GM21737 (cell line): ENCODE data around the gene HS6ST3.

ENCODE experiments used
- ATAC-seq: cut with Tn5 transposase; IDR thresholded peaks from one replicate; pipeline ENCODE4 v1.9.1; 2021; ENCODE audit warnings: mild to moderate bottlenecking, moderate library complexity; ENCODE audit not compliant: unreplicated experiment

Gene HS6ST3

DNA sequence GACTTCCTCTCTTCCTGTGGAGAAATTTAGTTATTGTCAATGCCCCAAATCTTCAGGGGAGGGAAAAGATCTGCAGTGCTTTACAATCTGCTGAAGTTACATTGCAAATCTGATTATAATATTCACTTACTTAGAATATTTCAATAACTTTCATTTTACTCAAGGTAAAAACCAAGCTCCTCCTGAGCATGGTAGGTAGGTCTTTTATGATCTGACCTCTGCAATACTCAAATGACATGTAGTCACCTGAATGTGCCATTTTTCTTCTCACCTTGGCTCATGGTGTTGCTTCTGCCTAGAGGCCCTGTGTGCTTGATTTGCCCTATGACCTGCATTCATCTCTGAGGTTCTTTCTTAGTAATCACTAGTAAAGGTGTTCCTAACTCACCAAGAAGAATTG lies 331.4 kb downstream of the HS6ST3 start:
- no peak for ATAC-seq

DNA sequence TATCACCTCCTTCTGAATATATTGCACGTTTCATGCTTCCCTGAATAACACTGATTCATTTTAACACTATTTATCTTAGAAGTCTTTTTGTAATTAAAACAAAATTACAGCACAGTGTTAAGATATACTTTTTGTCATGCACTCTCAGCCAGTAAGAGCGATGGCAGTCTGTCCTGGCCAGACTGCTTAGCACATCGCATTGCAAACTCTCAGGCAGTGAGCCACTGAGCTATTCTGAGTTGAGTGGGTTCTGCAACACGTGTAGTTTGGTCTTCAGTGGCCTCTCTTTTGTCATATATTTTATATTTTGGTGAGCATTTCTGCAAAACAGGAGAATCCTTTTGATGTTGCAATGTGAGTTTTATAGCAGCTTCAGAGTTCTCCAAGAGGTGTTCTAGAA lies 332.1 kb downstream of the HS6ST3 start:
- no peak for ATAC-seq

DNA sequence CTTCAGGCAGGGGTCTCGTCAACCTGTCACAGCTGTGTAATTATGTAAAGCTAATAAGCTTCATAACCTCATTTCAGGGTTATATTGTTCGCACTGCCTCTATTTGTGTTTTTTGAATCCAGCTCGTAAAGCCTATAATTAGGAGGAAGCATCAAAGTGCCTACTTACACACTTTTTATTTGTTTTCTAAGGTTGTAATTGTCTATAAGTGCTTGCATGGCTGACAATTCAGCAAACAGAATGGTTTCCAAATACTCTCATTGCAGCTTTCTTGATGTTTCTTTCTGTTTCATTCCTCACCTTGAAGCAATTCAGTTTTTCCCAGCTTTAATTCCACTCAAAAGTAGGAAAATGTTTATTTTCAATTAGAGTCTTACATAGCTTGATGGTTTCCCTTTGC lies 336.3 kb downstream of the HS6ST3 start:
- no peak for ATAC-seq

DNA sequence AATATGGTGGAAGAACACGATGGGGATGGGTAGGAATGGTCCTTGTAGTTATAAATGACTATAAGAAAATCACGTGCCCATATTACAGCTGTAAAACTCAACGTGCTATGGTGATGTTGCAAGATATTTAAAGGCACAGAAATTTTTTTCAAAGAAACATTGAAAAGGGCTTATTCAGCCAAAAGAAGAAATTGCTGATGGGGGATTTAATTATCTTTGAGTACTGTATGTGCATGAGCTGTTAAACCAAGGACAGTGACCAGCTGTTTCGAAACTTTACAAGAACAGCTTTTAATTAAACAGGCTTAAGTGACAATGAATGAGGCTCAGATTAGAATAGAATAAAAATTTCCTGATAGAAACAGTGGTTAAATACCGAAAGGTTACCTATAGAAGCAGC lies 339.0 kb downstream of the HS6ST3 start:
- no peak for ATAC-seq

DNA sequence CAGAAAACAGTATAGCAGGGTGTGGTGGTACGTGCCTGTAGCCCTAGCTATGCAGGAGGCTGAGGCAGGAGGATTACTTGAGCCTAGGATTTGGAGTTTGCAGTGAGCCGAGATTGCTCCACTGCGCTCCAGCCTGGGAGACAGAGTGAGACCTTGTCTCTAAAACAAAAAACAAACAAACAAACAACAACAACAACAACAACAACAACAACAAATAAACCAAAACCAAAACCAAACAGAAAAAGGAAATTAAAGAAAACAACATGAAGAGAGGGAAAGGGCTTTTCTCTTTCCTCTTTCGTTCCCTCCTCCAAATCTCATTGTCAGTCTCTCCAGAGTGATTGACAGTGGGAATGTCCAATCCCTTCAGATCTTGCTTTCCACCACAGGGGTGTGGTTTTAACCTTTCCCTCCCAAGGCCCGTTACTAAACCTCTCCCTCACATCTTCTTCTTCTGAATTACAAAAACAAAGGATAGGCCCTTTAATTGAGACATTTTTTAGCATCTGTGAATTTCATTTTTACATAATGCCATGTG lies 341.2 kb downstream of the HS6ST3 start:
- ATAC-seq: no peak

DNA sequence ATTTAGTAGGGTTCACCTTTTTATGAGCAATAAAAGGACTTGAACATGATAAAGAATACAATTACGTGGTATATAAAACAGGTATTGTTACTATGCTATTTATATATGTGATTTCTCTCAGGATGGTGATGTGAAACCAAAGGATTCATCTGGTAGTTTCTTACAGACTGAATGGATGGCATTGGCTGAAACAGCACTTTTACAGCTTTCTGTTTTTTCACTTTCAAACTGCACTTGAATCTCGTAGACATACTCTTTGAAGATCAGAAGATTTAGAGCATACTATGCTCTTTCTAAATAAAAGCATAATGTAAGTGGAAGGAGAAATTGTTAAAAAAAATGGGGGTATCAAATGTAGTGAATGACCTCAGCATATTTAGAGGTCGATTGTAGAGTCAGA lies 354.8 kb downstream of the HS6ST3 start:
- no peak for ATAC-seq

DNA sequence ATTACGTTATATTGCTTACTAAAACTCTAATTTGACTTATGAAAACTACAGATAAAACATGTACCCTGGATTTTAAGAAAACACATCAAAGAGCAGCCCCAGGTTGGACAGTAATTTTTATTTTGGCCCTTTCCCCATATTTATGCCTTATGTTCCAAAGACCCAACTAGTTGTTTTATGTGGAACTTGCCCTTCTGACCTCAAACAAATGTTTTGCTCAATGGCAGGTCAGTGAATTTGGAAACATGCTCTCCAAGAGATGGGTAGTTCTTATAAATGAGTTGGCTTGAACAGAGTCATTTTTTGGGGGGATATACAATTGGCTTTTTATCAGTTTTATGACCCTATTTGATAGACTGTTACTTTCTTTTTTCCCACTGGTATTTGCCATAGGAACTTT lies 360.0 kb downstream of the HS6ST3 start:
- ATAC-seq: no peak

DNA sequence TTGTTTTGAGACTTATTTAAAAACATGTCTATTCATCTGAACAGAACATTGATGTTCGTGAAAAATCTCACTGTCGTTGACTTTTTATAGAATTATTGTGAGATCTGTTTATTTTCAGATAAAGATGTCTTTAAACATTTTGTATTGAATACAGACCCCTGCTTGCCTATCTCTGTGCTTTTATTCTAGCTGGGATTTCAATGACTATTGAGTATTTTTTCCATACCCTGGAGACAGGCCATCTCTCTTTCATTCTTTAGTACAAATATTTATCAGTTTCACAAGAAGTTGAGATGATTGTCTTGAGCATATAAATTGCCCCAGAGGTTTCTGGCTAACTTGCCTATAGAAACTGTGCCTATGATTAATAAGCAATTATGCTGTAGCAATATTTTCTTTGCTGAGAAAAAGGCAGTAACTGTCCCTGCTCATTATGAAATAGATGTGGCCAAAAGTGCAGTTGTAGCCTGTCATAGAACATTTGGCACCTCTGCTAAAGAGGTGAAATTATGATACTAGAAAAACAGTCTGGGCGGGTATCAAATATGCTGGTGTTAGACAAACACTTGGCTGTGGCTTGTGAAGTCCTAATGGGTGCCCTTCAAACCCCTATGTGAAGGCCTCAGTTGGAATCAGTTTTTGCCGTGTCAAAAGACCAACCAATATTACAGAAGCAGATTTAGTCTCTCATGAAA lies 360.6 kb downstream of the HS6ST3 start:
- no peak for ATAC-seq

DNA sequence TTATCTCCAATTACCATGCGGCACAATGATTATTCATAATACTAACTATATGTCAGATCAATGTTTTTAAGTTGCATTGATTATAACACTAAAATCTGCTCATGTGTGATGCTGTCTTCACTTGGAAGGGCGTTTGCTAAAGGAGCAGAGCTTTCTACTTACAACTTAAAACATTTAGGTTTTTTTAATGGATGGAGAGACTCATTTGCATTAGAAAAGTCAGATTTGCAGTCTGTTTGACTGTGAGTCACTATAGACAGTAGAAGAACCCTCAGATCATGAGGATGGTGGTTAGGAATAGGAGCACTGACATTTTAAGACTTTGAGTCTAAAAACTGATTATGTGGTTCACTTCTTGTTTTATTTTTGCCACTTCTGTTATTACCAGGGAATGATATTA lies 364.6 kb downstream of the HS6ST3 start:
- no peak for ATAC-seq

DNA sequence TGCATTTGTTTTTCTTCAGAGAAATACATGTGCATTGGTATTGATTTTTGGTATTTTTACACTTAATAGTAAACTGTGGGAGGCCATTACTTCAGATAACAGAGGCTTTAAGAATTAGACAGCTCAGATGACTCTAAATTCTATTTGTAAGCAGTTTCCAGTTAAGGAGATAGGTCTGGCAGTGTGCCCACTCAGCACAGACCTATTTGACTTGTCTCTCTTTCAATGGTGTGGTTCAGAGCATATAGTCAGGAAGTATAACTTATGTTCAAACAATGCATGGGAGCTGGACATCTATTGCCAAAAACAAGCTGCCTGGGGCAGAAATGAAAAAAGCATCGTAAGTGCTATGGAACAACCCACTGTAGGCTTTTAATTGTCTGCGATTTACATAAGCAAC lies 370.7 kb downstream of the HS6ST3 start:
- ATAC-seq: no peak

DNA sequence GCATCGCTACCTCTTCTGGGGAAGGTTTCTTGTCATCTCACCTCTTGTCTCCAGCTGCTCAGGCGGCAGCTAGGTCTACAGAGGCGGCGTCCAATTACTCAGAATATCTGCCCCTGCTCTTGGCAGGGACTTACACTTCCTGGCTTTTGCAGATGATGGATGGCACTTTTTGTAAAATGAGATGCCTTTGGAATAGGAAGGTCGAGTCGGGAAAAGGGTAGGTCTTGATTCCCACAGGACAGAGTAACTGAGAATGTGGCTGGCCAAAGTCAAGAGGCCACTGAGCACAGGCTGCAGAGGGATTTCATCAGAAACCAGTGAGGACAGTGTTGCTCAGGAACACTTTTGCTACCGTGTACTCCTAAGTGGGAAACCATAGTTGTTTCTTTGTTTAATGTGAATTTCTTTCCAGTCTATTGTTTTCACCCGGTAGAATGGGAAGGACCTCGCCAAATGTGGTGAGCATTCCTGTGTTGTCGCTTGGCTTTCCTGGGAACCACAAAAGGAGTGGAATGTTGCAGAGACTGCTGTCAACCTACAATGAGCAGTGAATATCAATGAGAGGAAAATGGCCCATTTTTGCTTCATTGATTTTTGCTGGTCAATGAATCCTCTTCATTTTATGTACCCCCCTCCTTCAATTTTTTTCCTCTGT lies 383.7 kb downstream of the HS6ST3 start:
- no peak for ATAC-seq

DNA sequence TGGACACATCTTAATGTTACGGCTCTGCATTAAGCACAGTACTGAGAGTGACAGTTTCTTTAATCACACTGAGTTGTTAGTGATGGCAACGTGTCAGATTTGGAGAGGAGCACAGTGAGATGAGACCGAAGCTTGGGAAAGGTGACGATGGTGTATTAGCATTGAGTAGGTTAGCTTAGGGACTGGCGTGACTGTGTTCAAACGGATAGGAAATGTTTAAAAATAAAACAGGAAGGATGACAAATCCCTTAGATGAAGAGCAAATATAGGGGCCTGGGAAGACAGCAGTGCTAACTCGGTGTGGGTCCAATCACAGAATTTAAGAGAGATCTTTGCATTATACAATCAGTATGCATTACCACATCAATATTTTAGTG lies 384.3 kb downstream of the HS6ST3 start:
- no peak for ATAC-seq

DNA sequence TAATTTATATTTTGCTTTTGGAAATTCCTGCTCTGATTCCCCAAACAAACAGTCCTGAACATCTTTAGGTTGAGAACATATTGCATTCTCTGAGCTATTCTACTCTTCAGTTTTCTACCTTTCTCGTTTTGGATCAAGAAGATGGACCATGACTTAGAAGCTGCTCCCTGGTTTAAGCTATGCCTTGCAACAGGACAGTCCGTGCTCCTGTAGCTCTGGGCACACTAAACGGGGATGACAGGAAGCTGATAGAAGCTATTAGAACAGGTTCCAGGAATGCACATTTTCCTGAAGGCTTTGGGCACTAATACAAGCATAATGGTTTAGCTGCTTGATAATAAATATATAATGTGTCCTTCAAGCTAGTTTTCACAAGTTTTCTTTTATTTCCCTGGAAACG lies 385.2 kb downstream of the HS6ST3 start:
- ATAC-seq: no peak

DNA sequence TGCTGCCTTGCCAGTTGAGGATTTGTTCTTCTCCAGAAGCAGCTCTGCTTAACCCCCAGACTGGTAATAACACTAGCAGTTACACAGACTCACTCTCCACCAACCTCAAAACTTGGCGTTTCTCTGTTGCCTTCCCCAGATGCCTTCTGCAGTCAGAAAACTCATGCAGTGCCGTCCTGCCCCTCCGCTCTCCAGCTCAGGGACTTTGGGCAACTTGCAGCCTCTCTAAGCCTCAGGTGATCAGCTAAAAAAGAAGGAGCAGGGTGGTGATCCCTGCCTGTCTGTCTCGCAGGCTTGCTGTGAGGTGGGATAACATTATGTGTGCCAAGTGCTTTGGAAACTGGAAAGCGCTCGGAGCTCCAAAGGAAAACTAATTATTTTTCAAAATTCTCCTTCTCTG lies 391.6 kb downstream of the HS6ST3 start:
- no peak for ATAC-seq

DNA sequence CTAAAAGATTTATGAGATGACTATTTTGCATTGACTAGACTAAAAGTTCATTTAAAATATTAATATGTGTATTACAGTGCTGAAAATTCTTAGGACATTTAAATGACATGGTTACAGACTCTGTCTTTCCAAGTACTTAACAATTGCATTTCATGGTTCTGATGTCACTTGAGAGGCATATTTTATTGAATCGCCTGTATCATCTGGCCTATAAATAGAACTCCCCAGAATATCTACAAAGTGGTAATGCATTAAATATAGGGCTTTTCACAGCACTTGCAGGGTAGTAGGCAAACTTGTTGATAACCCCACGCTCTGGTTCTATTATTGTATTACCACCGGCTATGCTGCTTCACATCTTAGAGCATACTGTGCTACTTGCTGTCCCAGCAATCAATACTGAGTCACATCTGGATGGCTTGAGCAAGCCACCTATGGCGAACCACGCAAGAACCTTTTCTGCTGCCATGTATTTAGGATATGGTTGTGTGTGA lies 400.6 kb downstream of the HS6ST3 start:
- ATAC-seq: no peak

DNA sequence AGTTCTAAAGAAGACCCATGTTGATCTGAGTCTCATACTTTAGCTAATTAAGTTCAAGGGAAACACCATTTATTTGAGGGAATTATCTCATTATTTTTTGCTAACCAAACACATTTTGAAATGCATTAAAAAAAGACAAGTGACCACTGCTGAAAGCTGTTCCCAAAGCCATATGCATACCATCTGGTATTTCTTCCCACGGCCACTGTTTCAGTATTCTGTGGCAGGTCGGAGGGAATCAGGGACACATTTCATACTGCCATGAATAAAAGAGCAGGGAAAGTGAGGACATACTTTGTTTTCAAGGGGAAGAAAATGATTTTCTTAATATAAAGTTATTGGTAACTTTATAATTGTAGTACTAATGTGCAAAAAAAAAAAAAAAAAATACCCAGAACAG lies 401.2 kb downstream of the HS6ST3 start:
- ATAC-seq: no peak

DNA sequence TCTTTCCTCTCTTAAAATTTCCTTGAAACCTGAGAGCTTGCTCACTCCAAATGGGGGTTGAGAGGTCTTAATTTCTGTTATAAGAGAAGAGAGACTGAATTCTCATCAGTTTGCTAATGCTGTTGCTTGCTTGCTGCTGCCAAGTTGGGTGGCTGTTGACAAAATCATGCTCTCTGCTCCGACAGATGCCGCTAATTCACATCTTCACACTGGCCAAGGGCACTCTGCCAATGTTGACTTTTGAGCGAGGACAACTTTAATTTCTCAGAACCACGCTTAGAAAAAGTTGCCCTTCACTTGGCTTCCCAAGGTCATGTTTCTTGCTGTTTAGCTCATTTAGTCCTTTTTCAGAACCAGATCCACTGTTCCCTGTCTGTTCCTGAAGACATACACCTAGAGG lies 402.9 kb downstream of the HS6ST3 start:
- no peak for ATAC-seq

DNA sequence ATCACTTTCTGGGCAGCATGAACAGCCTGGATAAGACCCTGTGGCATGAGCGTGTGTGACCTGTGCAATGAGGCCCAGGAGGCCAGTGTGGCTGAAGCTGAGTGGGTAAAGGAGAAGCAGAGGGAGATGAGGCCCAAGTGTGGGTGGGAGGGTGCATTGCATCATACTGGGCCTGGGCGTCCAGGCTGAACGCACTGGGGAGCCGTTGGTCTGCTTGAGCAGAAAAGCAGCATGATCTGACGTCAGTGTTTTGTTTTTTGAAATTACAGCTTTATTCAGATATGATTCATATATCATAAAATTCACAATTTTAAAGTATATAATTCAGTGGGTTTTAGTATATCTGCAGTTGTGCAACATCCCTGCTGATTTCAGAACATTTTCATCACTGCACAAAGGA lies 409.7 kb downstream of the HS6ST3 start:
- ATAC-seq: no peak

DNA sequence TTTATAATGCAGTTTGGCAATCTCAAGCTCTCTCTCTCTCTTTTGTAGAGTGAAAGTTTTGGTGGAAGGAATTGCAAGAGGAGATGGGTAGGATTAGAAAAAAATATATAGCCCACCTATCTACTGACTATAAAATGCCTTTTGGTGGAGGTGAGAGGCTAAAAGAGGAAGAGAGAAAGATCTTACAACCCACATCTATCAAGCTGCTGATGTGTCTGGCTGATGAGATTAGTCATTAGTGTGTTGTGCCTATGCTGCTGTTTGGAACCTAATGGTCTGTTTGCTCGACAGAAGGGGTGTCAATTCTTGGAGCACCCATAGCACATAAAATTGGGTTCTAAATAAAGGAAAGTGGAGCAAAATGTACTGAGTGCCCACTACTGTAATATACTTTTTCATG lies 411.0 kb downstream of the HS6ST3 start:
- ATAC-seq: no peak

DNA sequence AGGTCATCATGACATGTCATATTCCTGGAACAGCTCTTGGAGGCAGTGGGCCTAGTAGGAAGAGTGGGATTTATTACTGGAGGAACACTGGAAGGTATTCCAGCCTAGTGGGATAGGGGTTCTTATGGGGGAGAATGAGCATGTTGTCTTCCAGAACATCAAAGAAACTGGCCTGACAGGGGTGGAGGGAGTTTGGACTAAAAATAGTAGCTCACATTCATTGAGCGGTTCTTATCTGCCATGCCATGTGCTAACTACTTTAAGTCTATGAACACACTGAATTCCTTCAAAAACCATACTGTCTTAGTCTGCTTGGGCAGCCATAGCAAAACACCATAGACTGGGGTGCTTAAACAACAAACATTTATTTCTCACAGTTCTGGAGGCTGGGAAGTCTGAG lies 413.6 kb downstream of the HS6ST3 start:
- no peak for ATAC-seq

DNA sequence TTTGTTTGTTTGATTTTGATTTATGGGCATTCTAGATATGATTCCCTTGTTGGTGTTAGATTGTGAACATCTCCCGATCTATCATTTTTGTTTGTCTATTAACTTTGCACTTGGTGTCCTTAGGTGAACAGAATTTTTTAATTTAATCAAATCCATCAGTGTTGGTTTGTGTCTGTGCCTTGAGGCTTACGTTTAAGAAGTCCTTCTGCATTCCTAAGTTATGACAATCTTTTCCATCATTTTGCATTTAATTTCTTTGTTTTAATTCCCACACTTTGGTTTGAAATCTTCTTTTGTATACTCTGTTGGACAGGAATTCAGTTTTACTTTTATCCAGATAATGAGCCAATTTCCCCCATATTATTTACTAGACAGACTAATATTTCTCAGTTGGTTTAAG lies 421.7 kb downstream of the HS6ST3 start:
- ATAC-seq: no peak

DNA sequence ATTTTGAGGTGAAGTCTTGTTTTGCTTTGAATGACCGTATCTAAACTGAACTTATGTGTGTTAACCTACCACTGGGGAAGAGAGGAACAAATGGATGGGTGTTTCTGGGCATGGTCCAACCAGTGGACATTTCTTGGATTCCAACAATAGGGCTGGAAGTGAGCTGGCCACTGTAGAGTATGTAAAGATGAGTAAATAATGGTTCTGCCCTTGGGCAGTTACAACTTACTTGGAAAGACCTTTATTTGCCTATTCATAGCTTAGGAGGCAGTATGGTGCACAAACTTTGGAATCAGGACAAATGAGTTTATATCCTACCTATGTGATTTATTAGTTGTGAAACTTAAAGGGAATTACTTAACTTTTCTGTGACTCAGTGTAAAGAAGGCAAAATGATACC lies 429.5 kb downstream of the HS6ST3 start:
- no peak for ATAC-seq
